Natural killer cell (primary cell): ENCODE measurements around the gene USP24. TPM values are rescaled to one million over a fixed set of nuclear protein-coding genes. Genes with fewer than 3 reads are reported as not detected.

ENCODE experiments used
- ATAC-seq, 3 donors: fragments of 150-1000 bp in 2 of 3; fragments of 200-7000 bp in 1 of 3; cut with Tn5 transposase; 1 replicate in 1 of 3; 2 replicates in 2 of 3; pipeline ENCODE4 v1.10.0; 2021; ENCODE audit warnings: mild to moderate bottlenecking in 2 of 3, moderate library complexity in 2 of 3
- DNase-seq, 2 donors: peaks; one replicate each; pipeline versions ENCODE4 v3.0.0 to v3.0.0-alpha.2; 2013 to 2021; ENCODE audit warnings: mixed read lengths in 1 of 2
- H3K27ac ChIP-seq: one replicate; pipeline ENCODE4 v1.5.1; 2013; ENCODE audit warnings: mild to moderate bottlenecking, low read length
- H3K27me3 ChIP-seq: one replicate; pipeline ENCODE4 v1.6.1; 2013; ENCODE audit warnings: low read length; ENCODE audit not compliant: control insufficient read depth, insufficient read depth
- H3K36me3 ChIP-seq: one replicate; pipeline ENCODE4 v1.6.1; 2013; ENCODE audit warnings: low read length; ENCODE audit not compliant: control insufficient read depth, insufficient read depth
- H3K4me1 ChIP-seq: one replicate; pipeline ENCODE4 v1.6.1; 2013; ENCODE audit warnings: low read length; ENCODE audit not compliant: control insufficient read depth, insufficient read depth
- H3K4me3 ChIP-seq: one replicate; pipeline ENCODE4 v1.5.1; 2013; ENCODE audit warnings: low read length
- H3K9me3 ChIP-seq: one replicate; pipeline ENCODE4 v1.6.1; 2013; ENCODE audit warnings: low read length; ENCODE audit not compliant: control insufficient read depth, insufficient read depth
- H3K27ac Mint-ChIP-seq, 2 donors: one replicate each; pipeline ENCODE4 v1.8.0; 2022; ENCODE audit warnings: mild to moderate bottlenecking in 2 of 2, mixed read lengths in 2 of 2, moderate library complexity in 1 of 2
- H3K27me3 Mint-ChIP-seq, 2 donors: one replicate each; pipeline ENCODE4 v1.8.0; 2022; ENCODE audit warnings: low read depth in 2 of 2, mixed read lengths in 2 of 2
- H3K36me3 Mint-ChIP-seq: one replicate; pipeline ENCODE4 v1.8.0; 2022; ENCODE audit warnings: mixed read lengths
- H3K4me1 Mint-ChIP-seq, 2 donors: one replicate each; pipeline ENCODE4 v1.8.0; 2022; ENCODE audit warnings: mixed read lengths in 2 of 2
- H3K4me3 Mint-ChIP-seq: one replicate; pipeline ENCODE4 v1.8.0; 2022; ENCODE audit warnings: mild to moderate bottlenecking, moderate library complexity, mixed read lengths
- H3K9me3 Mint-ChIP-seq, 2 donors: one replicate each; pipeline ENCODE4 v1.8.0; 2022; ENCODE audit warnings: mixed read lengths in 2 of 2
- WGBS: methylation state at CpG from one replicate; pipeline ENCODE4 v1.1.7; 2013; ENCODE audit warnings: missing lambda C conversion rate; ENCODE audit not compliant: insufficient coverage; 5-methylcytosine and 5-hydroxymethylcytosine counted together
- intact Hi-C: fragments of 100-400 bp; cut with micrococcal nuclease; formaldehyde crosslinking; loops from one replicate; pipeline ENCODE4 v1.14.2; 2022
- total RNA-seq, 4 donors: library from RNA; stranded (reverse); fragments of 120-200 nt in 1 of 4; gene quantifications; one replicate each; pipeline versions ENCODE4 v1.2.3 to v1.2.4, GENCODE V29; 2013 to 2022
- TF ChIP-seq, protein P1 (sequence below): fragments of 200-600 bp; IDR thresholded peaks from one replicate; pipeline ENCODE4 v1.8.0; 2022; ENCODE audit warnings: antibody characterized with exemption

Gene USP24
- total RNA-seq, 3 donors from 2014 or later (not counting 1 experiment from before 2014, with no cell fraction given): 155 TPM

DNA sequence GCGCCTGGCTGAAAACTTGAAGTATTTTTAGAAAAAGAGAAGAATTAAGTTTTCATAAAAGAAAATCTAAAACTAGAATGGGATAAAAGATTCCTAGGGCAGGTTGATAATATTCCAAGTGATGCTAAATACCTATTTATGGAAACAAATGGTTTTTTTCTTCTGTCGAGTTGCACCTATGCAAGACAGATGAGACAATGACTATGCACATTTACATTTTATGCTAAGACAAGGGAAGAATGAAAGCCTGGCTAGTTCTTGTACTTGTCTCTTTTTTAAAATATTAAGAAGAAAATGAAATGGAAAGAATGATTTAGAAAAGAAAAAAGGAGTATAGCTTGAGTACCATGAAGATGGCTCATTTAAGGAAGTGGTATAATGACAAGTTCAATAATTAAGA is 24.4 kb upstream of the USP24 start:
- 93% methylated on average over 2 of the region's 2 CpGs for WGBS
- no peak for ATAC-seq

DNA sequence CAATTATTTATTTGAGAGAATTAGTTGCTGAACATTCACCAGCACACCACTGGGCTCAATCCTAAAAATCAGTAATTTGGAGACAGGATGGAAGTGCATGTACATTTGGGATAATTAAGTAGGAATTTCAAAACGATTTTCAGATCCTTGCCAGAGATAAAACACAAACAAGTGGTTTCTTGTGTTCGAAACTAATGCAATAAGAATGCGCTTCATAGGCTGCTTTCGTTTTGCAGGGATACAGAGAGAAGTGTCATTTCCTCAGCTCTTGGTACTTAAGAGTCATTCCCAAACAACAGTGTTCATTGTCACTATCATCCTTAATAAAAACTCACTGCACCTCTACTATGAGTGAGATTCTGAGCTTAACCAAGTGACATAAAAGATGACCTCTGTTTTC is 20.6 kb upstream of the USP24 start:
- no peaks in the 10 kb centered on the region for H3K9me3 ChIP-seq
- Mint-ChIP-seq H3K9me3 (no peaks in the 10 kb centered on the region), H3K36me3 (no peaks in the 10 kb centered on the region), H3K4me1 (peaks cover 0 to 5% of the 10 kb centered on the region in 2 donors), H3K27ac (no peak overlapping the region), H3K27me3 (peaks cover 0 to 9% of the 10 kb centered on the region in 2 donors), H3K4me3 (no peak overlapping the region)
- no peaks in the 10 kb centered on the region for H3K27me3 ChIP-seq
- no peak overlapping the region for H3K4me3 ChIP-seq
- no peak for ATAC-seq
- H3K36me3 ChIP-seq: no peaks in the 10 kb centered on the region
- TF ChIP-seq, protein P1, sequence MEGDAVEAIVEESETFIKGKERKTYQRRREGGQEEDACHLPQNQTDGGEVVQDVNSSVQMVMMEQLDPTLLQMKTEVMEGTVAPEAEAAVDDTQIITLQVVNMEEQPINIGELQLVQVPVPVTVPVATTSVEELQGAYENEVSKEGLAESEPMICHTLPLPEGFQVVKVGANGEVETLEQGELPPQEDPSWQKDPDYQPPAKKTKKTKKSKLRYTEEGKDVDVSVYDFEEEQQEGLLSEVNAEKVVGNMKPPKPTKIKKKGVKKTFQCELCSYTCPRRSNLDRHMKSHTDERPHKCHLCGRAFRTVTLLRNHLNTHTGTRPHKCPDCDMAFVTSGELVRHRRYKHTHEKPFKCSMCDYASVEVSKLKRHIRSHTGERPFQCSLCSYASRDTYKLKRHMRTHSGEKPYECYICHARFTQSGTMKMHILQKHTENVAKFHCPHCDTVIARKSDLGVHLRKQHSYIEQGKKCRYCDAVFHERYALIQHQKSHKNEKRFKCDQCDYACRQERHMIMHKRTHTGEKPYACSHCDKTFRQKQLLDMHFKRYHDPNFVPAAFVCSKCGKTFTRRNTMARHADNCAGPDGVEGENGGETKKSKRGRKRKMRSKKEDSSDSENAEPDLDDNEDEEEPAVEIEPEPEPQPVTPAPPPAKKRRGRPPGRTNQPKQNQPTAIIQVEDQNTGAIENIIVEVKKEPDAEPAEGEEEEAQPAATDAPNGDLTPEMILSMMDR: no peak
- no peak overlapping the region for H3K27ac ChIP-seq
- H3K4me1 ChIP-seq: no peaks in the 10 kb centered on the region
- 63% methylated on average over 4 of the region's 4 CpGs for WGBS
- no peak for DNase-seq
- intact Hi-C loops: no loop called here

More for the DNA sequence above, 24.4 kb upstream of the USP24 start:
- Histone ChIP-seq H3K9me3 (no peaks in the 10 kb centered on the region), H3K27me3 (no peaks in the 10 kb centered on the region), H3K4me3 (no peak overlapping the region), H3K27ac (no peak overlapping the region), H3K36me3 (no peaks in the 10 kb centered on the region), H3K4me1 (no peaks in the 10 kb centered on the region)
- H3K9me3 Mint-ChIP-seq: no peaks in the 10 kb centered on the region
- intact Hi-C loops: no loop called here
- no peak overlapping the region for H3K27ac Mint-ChIP-seq
- no peak overlapping the region for H3K4me3 Mint-ChIP-seq
- no peak for DNase-seq
- TF ChIP-seq, protein P1: no peak
- H3K36me3 Mint-ChIP-seq: no peaks in the 10 kb centered on the region
- peaks cover 0 to 11% of the 10 kb centered on the region in 2 donors for H3K4me1 Mint-ChIP-seq
- no peaks in the 10 kb centered on the region for H3K27me3 Mint-ChIP-seq

DNA sequence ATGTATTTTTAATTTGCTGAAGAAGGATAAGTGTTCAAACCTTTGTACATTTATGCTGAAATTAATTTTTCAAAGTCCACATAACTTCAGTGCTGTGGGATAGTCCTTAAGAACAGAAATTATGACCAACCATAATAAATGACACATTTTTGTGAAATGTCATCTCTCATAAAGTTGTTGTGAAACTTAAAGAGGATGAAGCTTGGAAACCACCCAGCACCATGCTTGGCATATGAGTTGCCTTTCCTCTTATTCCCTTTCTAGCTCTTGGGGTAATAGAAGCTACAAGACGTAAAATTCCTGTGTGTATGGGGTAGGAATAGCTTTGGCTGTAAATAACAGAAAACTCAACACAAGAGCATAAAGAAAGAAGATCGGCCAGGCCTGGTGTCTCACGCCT is 18.9 kb upstream of the USP24 start:
- Histone ChIP-seq H3K27me3 (no peaks in the 10 kb centered on the region), H3K27ac (no peak overlapping the region), H3K4me3 (no peak overlapping the region), H3K9me3 (no peaks in the 10 kb centered on the region), H3K4me1 (no peaks in the 10 kb centered on the region), H3K36me3 (no peaks in the 10 kb centered on the region)
- Mint-ChIP-seq H3K4me3 (no peak overlapping the region), H3K36me3 (no peaks in the 10 kb centered on the region), H3K27me3 (peaks cover 0 to 9% of the 10 kb centered on the region in 2 donors), H3K27ac (no peak overlapping the region), H3K9me3 (no peaks in the 10 kb centered on the region), H3K4me1 (peaks cover 0 to 5% of the 10 kb centered on the region in 2 donors)
- WGBS: 88% methylated on average over 2 of the region's 3 CpGs
- ATAC-seq (no peak), DNase-seq (no peak)
- TF ChIP-seq, protein P1: no peak
- intact Hi-C loops: no loop called here

DNA sequence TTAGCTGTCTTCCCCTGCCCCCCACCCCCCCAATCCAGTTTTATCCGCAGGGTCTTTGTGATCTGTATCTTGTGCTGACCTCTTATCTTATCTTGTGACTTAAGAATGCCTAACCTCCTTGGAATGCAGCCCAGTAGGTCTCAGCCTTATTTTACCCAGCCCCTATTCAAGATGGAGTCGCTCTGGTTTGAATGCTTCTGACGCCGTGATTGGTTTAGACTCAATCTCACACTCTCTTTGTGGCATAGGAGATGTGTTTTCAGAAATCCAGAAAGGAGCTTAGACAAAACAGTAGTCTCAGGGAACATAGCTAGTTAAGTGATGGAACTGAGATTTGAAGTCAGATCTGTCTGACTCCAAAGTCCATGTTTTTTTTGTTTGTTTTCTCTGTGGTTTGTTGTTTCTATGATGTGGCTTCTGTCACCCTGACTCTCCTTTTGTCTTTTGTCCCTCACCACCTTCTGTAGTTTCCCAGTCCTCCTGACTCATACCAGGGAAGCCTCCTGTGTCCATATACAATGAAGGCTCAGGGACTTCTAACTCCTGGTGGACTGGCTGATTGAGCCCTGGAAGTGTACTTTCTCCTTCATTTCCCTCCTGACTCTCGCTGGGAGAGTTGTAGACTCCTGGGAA is 18.1 kb upstream of the USP24 start:
- Histone ChIP-seq H3K36me3 (no peaks in the 10 kb centered on the region), H3K4me3 (no peak overlapping the region), H3K27me3 (no peaks in the 10 kb centered on the region), H3K9me3 (no peaks in the 10 kb centered on the region), H3K27ac (no peak overlapping the region), H3K4me1 (no peaks in the 10 kb centered on the region)
- intact Hi-C loops: no loop called here
- no peak overlapping the region for H3K4me3 Mint-ChIP-seq
- no peaks in the 10 kb centered on the region for H3K9me3 Mint-ChIP-seq
- peaks cover 0 to 5% of the 10 kb centered on the region in 2 donors for H3K4me1 Mint-ChIP-seq
- TF ChIP-seq, protein P1: no peak
- DNase-seq: no peak
- no peak for ATAC-seq
- H3K27ac Mint-ChIP-seq: no peak overlapping the region
- peaks cover 0 to 9% of the 10 kb centered on the region in 2 donors for H3K27me3 Mint-ChIP-seq
- WGBS: 93% methylated on average over 3 of the region's 5 CpGs
- H3K36me3 Mint-ChIP-seq: no peaks in the 10 kb centered on the region
